ENCODE data around the gene ASXL2.

ASXL2 gene

GRCh38 chr2:25760297-25760696, 118.0 kb downstream of the ASXL2 start:
- TF ChIP-seq, protein P1, sequence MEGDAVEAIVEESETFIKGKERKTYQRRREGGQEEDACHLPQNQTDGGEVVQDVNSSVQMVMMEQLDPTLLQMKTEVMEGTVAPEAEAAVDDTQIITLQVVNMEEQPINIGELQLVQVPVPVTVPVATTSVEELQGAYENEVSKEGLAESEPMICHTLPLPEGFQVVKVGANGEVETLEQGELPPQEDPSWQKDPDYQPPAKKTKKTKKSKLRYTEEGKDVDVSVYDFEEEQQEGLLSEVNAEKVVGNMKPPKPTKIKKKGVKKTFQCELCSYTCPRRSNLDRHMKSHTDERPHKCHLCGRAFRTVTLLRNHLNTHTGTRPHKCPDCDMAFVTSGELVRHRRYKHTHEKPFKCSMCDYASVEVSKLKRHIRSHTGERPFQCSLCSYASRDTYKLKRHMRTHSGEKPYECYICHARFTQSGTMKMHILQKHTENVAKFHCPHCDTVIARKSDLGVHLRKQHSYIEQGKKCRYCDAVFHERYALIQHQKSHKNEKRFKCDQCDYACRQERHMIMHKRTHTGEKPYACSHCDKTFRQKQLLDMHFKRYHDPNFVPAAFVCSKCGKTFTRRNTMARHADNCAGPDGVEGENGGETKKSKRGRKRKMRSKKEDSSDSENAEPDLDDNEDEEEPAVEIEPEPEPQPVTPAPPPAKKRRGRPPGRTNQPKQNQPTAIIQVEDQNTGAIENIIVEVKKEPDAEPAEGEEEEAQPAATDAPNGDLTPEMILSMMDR (conservative IDR thresholded peaks at IDR 0.05; ENCODE audit: low read length) = no peak
- no peak for DNase-seq (ENCODE audit: low read depth)
- H3K4me3 ChIP-seq (ENCODE audit: low read length) = no peak overlapping the region

DNA sequence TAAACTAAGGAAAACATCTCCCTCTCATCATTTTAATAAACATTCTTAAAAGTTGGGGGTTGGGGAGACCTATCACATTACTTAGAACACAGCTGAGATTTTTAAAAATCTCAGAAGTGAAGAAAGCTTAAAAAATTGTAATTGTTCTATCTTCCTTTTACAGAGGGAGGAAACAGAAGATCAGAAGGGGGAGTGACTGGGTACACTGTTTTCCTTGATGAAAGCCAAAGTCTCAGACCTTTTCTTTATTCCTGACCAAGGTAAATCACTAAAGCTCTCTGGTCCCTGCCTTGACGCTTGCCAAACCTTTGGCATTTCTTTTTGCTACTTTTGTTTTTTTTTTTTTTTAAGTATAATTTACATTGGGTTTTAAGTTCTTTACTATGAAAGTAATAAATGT, 119.9 kb downstream of the ASXL2 start:
- no peak overlapping the region for H3K4me3 ChIP-seq (ENCODE audit: low read length)
- TF ChIP-seq, protein P1 (conservative IDR thresholded peaks at IDR 0.05; ENCODE audit: low read length) = no peak
- no peak for DNase-seq (ENCODE audit: low read depth)

DNA sequence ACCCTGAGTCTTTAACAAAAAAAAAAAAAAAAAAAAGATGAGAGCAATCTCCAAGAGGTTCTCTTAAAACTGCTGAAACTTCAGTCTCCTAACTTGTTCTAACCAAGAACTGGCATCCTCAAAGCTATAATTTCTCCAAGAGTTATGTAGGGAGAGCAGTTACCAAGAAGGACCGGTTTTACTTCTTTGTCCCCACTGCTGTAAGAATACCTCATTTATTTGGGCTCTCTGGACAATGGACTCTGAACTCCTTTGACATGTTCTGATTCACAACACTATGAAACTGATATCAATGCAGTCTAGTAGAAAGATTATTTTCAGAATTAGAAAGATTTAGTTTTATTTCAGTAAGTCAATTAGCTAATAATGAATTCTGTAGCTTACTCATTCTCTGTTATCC, 120.4 kb downstream of the ASXL2 start:
- TF ChIP-seq, protein P1 (conservative IDR thresholded peaks at IDR 0.05; ENCODE audit: low read length) = no peak
- H3K4me3 ChIP-seq (ENCODE audit: low read length) = no peak overlapping the region
- no peak for DNase-seq (ENCODE audit: low read depth)

- DNase-seq (ENCODE audit: low read depth) = no peak
- no peak overlapping the region for H3K4me3 ChIP-seq (ENCODE audit: low read length)
- TF ChIP-seq, protein P1 (conservative IDR thresholded peaks at IDR 0.05; ENCODE audit: low read length) = no peak
These were observed 121.8 kb downstream of the ASXL2 start for GRCh38 chr2:25756536-25756935.

DNA sequence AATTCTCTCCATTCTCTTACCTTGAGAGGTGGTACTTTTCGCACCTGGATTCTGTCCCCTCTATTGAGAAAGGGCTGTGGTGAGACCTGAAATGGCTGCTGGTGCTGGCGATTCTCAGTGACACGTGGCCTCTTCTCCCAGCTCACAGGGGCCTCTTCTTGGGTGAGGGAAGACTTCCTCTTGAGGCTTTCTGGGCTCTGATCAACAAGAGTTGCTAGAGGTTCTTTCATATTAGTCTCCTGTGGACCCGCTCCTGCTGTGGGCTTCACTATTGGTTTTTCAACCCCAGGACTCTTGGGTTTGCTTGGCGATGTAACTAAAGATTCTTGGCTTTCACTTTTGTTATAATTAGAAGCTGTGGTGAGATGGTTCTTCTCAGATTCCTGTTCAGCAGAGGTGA, 128.6 kb downstream of the ASXL2 start:
- DNase-seq (ENCODE audit: low read depth) = no peak
- TF ChIP-seq, protein P1 (conservative IDR thresholded peaks at IDR 0.05; ENCODE audit: low read length) = no peak
- no peak overlapping the region for H3K4me3 ChIP-seq (ENCODE audit: low read length)

DNA sequence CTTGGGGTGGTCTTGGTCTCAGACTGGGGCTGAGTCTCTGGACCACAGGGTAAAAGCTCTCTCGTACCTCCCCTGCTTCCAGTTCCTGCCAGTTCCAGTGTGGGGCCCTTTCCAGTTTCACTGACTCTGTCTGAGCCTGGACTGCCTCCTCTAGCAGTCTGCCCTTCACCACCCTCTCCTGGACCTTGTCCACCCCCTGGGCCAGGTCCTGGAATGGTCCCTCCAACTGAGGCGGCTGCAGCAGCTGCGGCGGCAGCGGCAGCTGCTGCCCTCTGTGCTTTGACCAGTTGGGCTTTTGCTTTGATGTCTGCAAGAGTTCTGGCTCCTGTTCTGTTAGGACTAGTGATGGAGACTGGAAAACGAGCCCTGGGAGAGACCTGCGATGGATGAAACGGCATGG, 134.2 kb downstream of the ASXL2 start:
- TF ChIP-seq, protein P1 (conservative IDR thresholded peaks at IDR 0.05; ENCODE audit: low read length) = no peak

GRCh38 chr2:25743132-25743830, 135.0 kb downstream of the ASXL2 start:
- TF ChIP-seq, protein P1 (conservative IDR thresholded peaks at IDR 0.05; ENCODE audit: low read length) = no peak
- no peak for DNase-seq (ENCODE audit: low read depth)
- no peak overlapping the region for H3K4me3 ChIP-seq (ENCODE audit: low read length)

More for the DNA sequence above, 134.2 kb downstream of the ASXL2 start:
- no peak overlapping the region for H3K4me3 ChIP-seq (ENCODE audit: low read length)
- no peak for DNase-seq (ENCODE audit: low read depth)

Measured in AG10803 (cell line).